Peyer's patch (tissue), 4 donors: ENCODE data around the gene MCTP1.

Experiments used
- CTCF ChIP-seq, 6 experiments: fragments of 450-650 bp in 4 of 6; fragments of 200-600 bp in 2 of 6; sonication (generic) in 1 of 6; IDR thresholded peaks; one replicate each; pipeline ENCODE4 v1.5.1; 2017 to 2019; ENCODE audit warnings: antibody characterized with exemption in 6 of 6, mild to moderate bottlenecking in 3 of 6, moderate library complexity in 1 of 6
- POLR2A ChIP-seq, 2 donors: fragments of 450-650 bp; IDR thresholded peaks; one replicate each; pipeline ENCODE4 v1.5.1; 2017; ENCODE audit warnings: antibody characterized with exemption in 2 of 2, mild to moderate bottlenecking in 2 of 2, moderate library complexity in 2 of 2

DNA sequence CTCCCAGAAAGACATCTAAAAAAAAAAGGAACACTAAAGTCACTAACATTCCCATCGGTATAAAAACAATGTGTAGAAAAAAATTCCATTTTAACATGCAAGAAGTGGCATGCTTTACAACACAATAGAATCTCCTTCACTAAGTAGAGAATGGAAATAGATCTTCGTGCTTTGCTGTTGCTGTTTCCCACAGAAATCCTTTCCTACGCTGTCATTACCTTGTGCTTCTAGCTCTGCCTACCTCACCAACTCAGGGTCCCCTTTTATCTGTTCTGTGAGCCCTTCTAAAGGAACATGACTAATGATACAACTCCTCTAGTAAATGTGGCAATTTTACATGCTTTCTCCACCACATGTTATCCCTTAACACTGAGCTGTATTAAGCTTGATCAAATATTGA lies 202.9 kb downstream of the MCTP1 start:
- TF ChIP-seq CTCF (IDR thresholded peaks at IDR 0.05) (no peak), POLR2A (IDR thresholded peaks at IDR 0.05) (no peak)
